SJSA1 (cell line): ENCODE results near the gene TRABD2B. TPM values are rescaled to one million over a fixed set of nuclear protein-coding genes. Genes with fewer than 3 reads are reported as not detected.

Source experiments
- DNase-seq, 2 experiments: peaks; one replicate each; pipeline ENCODE4 v3.0.0-alpha.2; 2015 to 2020; ENCODE audit warnings: low spot score in 2 of 2, low read depth in 1 of 2
- H3K27ac ChIP-seq: fragments of 250-450 bp; sonication (Bioruptor Pico); 2 replicates; pipeline ENCODE4 v1.5.1; 2020; ENCODE audit warnings: mild to moderate bottlenecking, moderate library complexity
- H3K27me3 ChIP-seq: fragments of 250-450 bp; sonication (Bioruptor Pico); replicated peaks from 2 replicates; pipeline ENCODE4 v1.5.1; 2020; ENCODE audit warnings: mild to moderate bottlenecking, moderate library complexity
- H3K36me3 ChIP-seq: fragments of 250-450 bp; sonication (Bioruptor Pico); 2 replicates; pipeline ENCODE4 v1.5.1; 2020; ENCODE audit warnings: mild to moderate bottlenecking
- H3K4me1 ChIP-seq: fragments of 250-450 bp; sonication (Bioruptor Pico); replicated peaks from 2 replicates; pipeline ENCODE4 v1.6.1; 2021; ENCODE audit warnings: mild to moderate bottlenecking
- H3K4me3 ChIP-seq: fragments of 250-450 bp; sonication (Bioruptor Pico); 2 replicates; pipeline ENCODE4 v1.5.1; 2020; ENCODE audit warnings: mild to moderate bottlenecking
- H3K9me3 ChIP-seq: fragments of 250-450 bp; sonication (Bioruptor Pico); replicated peaks from 2 replicates; pipeline ENCODE4 v1.5.1; 2020; ENCODE audit warnings: mild to moderate bottlenecking
- total RNA-seq: library from RNA; depleted of rRNA; stranded (reverse); fragments of >200 nt; shearing (Covaris generic); gene quantifications from 2 replicates; pipeline ENCODE4 v1.2.3, GENCODE V29; 2014

TRABD2B gene
- total RNA-seq, 1 experiment from 2014 or later = 0.16 TPM

- Histone ChIP-seq H3K4me1 (peaks cover 42% of the 10 kb centered on the region), H3K36me3 (no peaks in the 10 kb centered on the region), H3K9me3 (no peaks in the 10 kb centered on the region), H3K27ac (peak overlapping the region; percentile 90; the same call in 1 of the 2 replicates), H3K27me3 (no peaks in the 10 kb centered on the region), H3K4me3 (no peak overlapping the region)
- DNase-seq = peak in 1 of 2 experiments; percentile 16
Observed at GRCh38 chr1:47979724-47980123, 17.5 kb downstream of the TRABD2B start.

GRCh38 chr1:47978486-47978885 is 18.7 kb downstream of the TRABD2B start:
- no peak overlapping the region for H3K4me3 ChIP-seq
- H3K36me3 ChIP-seq = no peaks in the 10 kb centered on the region
- DNase-seq = peak; percentile 91 to 98
- peaks cover 42% of the 10 kb centered on the region for H3K4me1 ChIP-seq
- peak overlapping the region; percentile 90 for H3K27ac ChIP-seq
- H3K9me3 ChIP-seq = no peaks in the 10 kb centered on the region
- no peaks in the 10 kb centered on the region for H3K27me3 ChIP-seq

- no peak overlapping the region for H3K4me3 ChIP-seq
- DNase-seq = no peak
- no peaks in the 10 kb centered on the region for H3K27me3 ChIP-seq
- no peaks in the 10 kb centered on the region for H3K9me3 ChIP-seq
- no peak overlapping the region for H3K27ac ChIP-seq
- peaks cover 30% of the 10 kb centered on the region for H3K4me1 ChIP-seq
- no peaks in the 10 kb centered on the region for H3K36me3 ChIP-seq
Observed at GRCh38 chr1:47976728-47977127, 20.5 kb downstream of the TRABD2B start.

- Histone ChIP-seq H3K27ac (no peak overlapping the region), H3K9me3 (no peaks in the 10 kb centered on the region), H3K4me3 (no peak overlapping the region)
Observed at GRCh38 chr1:47976267-47976666, 20.9 kb downstream of the TRABD2B start.

GRCh38 chr1:47975302-47975921 is 21.8 kb downstream of the TRABD2B start:
- no peak overlapping the region for H3K4me3 ChIP-seq
- H3K9me3 ChIP-seq = no peaks in the 10 kb centered on the region
- no peaks in the 10 kb centered on the region for H3K36me3 ChIP-seq
- H3K27ac ChIP-seq = no peak overlapping the region
- H3K27me3 ChIP-seq = no peaks in the 10 kb centered on the region
- peaks cover 23% of the 10 kb centered on the region for H3K4me1 ChIP-seq
- DNase-seq = no peak

More at GRCh38 chr1:47976267-47976666, 20.9 kb downstream of the TRABD2B start:
- peaks cover 26% of the 10 kb centered on the region for H3K4me1 ChIP-seq
- no peaks in the 10 kb centered on the region for H3K36me3 ChIP-seq
- DNase-seq = no peak
- H3K27me3 ChIP-seq = no peaks in the 10 kb centered on the region

- no peaks in the 10 kb centered on the region for H3K36me3 ChIP-seq
- no peaks in the 10 kb centered on the region for H3K9me3 ChIP-seq
- no peak overlapping the region for H3K27ac ChIP-seq
- DNase-seq = no peak
- no peaks in the 10 kb centered on the region for H3K27me3 ChIP-seq
- no peak overlapping the region for H3K4me3 ChIP-seq
- H3K4me1 ChIP-seq = peaks cover 3% of the 10 kb centered on the region
Observed at GRCh38 chr1:47972864-47973432, 24.2 kb downstream of the TRABD2B start.

GRCh38 chr1:47971385-47972160 is 25.6 kb downstream of the TRABD2B start:
- no peaks in the 10 kb centered on the region for H3K36me3 ChIP-seq
- H3K4me1 ChIP-seq = no peaks in the 10 kb centered on the region
- H3K4me3 ChIP-seq = no peak overlapping the region
- DNase-seq = no peak
- H3K27me3 ChIP-seq = no peaks in the 10 kb centered on the region
- H3K9me3 ChIP-seq = no peaks in the 10 kb centered on the region
- H3K27ac ChIP-seq = no peak overlapping the region

- Histone ChIP-seq H3K27ac (no peak overlapping the region), H3K27me3 (no peaks in the 10 kb centered on the region), H3K36me3 (no peaks in the 10 kb centered on the region), H3K4me1 (no peaks in the 10 kb centered on the region), H3K9me3 (no peaks in the 10 kb centered on the region), H3K4me3 (no peak overlapping the region)
- DNase-seq = no peak
Observed at GRCh38 chr1:47970882-47971281, 26.3 kb downstream of the TRABD2B start.

GRCh38 chr1:47969478-47969877 is 27.7 kb downstream of the TRABD2B start:
- no peak for DNase-seq
- Histone ChIP-seq H3K4me3 (no peak overlapping the region), H3K9me3 (no peaks in the 10 kb centered on the region), H3K4me1 (no peaks in the 10 kb centered on the region), H3K36me3 (no peaks in the 10 kb centered on the region), H3K27ac (no peak overlapping the region), H3K27me3 (no peaks in the 10 kb centered on the region)

GRCh38 chr1:47968556-47968888 is 28.7 kb downstream of the TRABD2B start:
- Histone ChIP-seq H3K9me3 (no peaks in the 10 kb centered on the region), H3K27ac (no peak overlapping the region), H3K4me3 (no peak overlapping the region), H3K27me3 (no peaks in the 10 kb centered on the region), H3K36me3 (no peaks in the 10 kb centered on the region), H3K4me1 (no peaks in the 10 kb centered on the region)
- DNase-seq = no peak

GRCh38 chr1:47967864-47968555 is 29.2 kb downstream of the TRABD2B start:
- no peak overlapping the region for H3K27ac ChIP-seq
- H3K4me3 ChIP-seq = no peak overlapping the region
- no peaks in the 10 kb centered on the region for H3K4me1 ChIP-seq
- no peaks in the 10 kb centered on the region for H3K9me3 ChIP-seq
- no peaks in the 10 kb centered on the region for H3K36me3 ChIP-seq
- DNase-seq = no peak
- H3K27me3 ChIP-seq = no peaks in the 10 kb centered on the region

GRCh38 chr1:47965816-47966215 is 31.4 kb downstream of the TRABD2B start:
- no peak for DNase-seq
- H3K4me3 ChIP-seq = no peak overlapping the region
- no peaks in the 10 kb centered on the region for H3K36me3 ChIP-seq
- H3K4me1 ChIP-seq = no peaks in the 10 kb centered on the region
- no peaks in the 10 kb centered on the region for H3K27me3 ChIP-seq
- no peak overlapping the region for H3K27ac ChIP-seq
- no peaks in the 10 kb centered on the region for H3K9me3 ChIP-seq

- no peak for DNase-seq
- Histone ChIP-seq H3K27ac (no peak overlapping the region), H3K4me1 (no peaks in the 10 kb centered on the region), H3K4me3 (no peak overlapping the region), H3K36me3 (no peaks in the 10 kb centered on the region), H3K27me3 (no peaks in the 10 kb centered on the region), H3K9me3 (no peaks in the 10 kb centered on the region)
Observed at GRCh38 chr1:47964636-47965035, 32.5 kb downstream of the TRABD2B start.
